A673 (cell line): ENCODE measurements around the gene APOBEC3A. TPM values are rescaled to one million over a fixed set of nuclear protein-coding genes. Genes with fewer than 3 reads are reported as not detected.

Experiments
- BruUV-seq: library from RNA; stranded (reverse); fragments of 400-500 nt; replicated peaks from 2 replicates; lab custom pipeline; 2021; lab: Mats Ljungman, UMichigan
- CTCF ChIA-PET: fragments of 300-600 bp; sonication (Branson Sonifier 250); formaldehyde crosslinking; loops from one replicate; lab custom pipeline; 2022; ENCODE audit warnings: antibody characterized with exemption; lab: Charles Lee
- POLR2A ChIA-PET: fragments of 300-600 bp; sonication (Branson Sonifier 250); formaldehyde crosslinking; loops from one replicate; lab custom pipeline; 2022; ENCODE audit warnings: antibody characterized with exemption; ENCODE audit not compliant: low non-redundant PET; lab: Charles Lee
- DNase-seq: peaks from one replicate; pipeline ENCODE4 v3.0.0-alpha.2; 2015; ENCODE audit warnings: low spot score
- H3K27ac ChIP-seq: fragments of 200-600 bp; sonication (generic); 2 replicates; pipeline ENCODE4 v1.5.1; 2016; ENCODE audit warnings: mixed run types, low read depth, mild to moderate bottlenecking, mixed read lengths, antibody characterized with exemption, low read length; ENCODE audit not compliant: poor library complexity, severe bottlenecking
- H3K27me3 ChIP-seq: fragments of 200-600 bp; sonication (generic); replicated peaks from 2 replicates; pipeline ENCODE4 v1.6.1; 2017; ENCODE audit warnings: mixed run types, low read depth, mild to moderate bottlenecking, mixed read lengths, antibody characterized with exemption, low read length; ENCODE audit not compliant: insufficient read depth, poor library complexity
- H3K36me3 ChIP-seq: fragments of 200-600 bp; sonication (generic); 2 replicates; pipeline ENCODE4 v1.6.1; 2016; ENCODE audit warnings: mixed run types, mild to moderate bottlenecking, mixed read lengths, antibody characterized with exemption, low read length; ENCODE audit not compliant: insufficient read depth, poor library complexity, severe bottlenecking
- H3K4me1 ChIP-seq: fragments of 200-600 bp; sonication (generic); 2 replicates; pipeline ENCODE4 v1.6.1; 2017; ENCODE audit warnings: mixed run types, mild to moderate bottlenecking, mixed read lengths, antibody characterized with exemption, low read length; ENCODE audit not compliant: insufficient read depth, poor library complexity, severe bottlenecking
- H3K4me3 ChIP-seq: fragments of 200-600 bp; sonication (generic); 2 replicates; pipeline ENCODE4 v1.5.1; 2016; ENCODE audit warnings: low read depth, mixed run types, mild to moderate bottlenecking, mixed read lengths, low read length; ENCODE audit not compliant: poor library complexity, severe bottlenecking
- H3K9me3 ChIP-seq: fragments of 200-600 bp; sonication (generic); 2 replicates; pipeline ENCODE4 v1.6.1; 2016; ENCODE audit warnings: mixed run types, low read depth, mild to moderate bottlenecking, mixed read lengths, antibody characterized with exemption, low read length; ENCODE audit not compliant: poor library complexity, severe bottlenecking
- CTCF ChIP-seq: fragments of 300-800, 200-600 bp; sonication (generic); conservative IDR thresholded peaks from 2 replicates; pipeline ENCODE4 v1.5.1; 2017; ENCODE audit warnings: low read depth, mild to moderate bottlenecking, antibody characterized with exemption, low read length, moderate library complexity, mixed read lengths
- EZH2 ChIP-seq: fragments of 200-600 bp; sonication (generic); IDR thresholded peaks from 2 replicates; pipeline ENCODE4 v1.6.1; 2017; ENCODE audit warnings: borderline replicate concordance, low read depth, mild to moderate bottlenecking, mixed read lengths, antibody characterized with exemption, low read length; ENCODE audit not compliant: poor library complexity, severe bottlenecking
- intact Hi-C: fragments of 100-400 bp; cut with micrococcal nuclease; formaldehyde crosslinking; loops from one replicate; pipeline ENCODE4 v1.10.0; 2022; ENCODE audit not compliant: unreplicated experiment
- total RNA-seq: library from RNA; stranded (reverse); gene quantifications from 2 replicates; pipeline ENCODE4 v1.2.3, GENCODE V29; 2021

Gene APOBEC3A
- total RNA-seq, 1 experiment from 2014 or later: not detected

- TF ChIP-seq EZH2 (no peak), CTCF (no peak)
- H3K4me3 ChIP-seq: no peak overlapping the region
- ChIA-PET POLR2A (no interaction called here), CTCF (no interaction called here)
- DNase-seq: no peak
- H3K4me1 ChIP-seq: no peaks in the 10 kb centered on the region
- H3K27ac ChIP-seq: no peak overlapping the region
- H3K9me3 ChIP-seq: no peaks in the 10 kb centered on the region
- no TSS peak for BruUV-seq
- intact Hi-C loops: no loop called here
- no peaks in the 10 kb centered on the region for H3K27me3 ChIP-seq
- no peaks in the 10 kb centered on the region for H3K36me3 ChIP-seq
Observed at GRCh38 chr22:38964989-38965388, 7.6 kb downstream of the APOBEC3A start.

- ChIA-PET CTCF (no interaction called here), POLR2A (no interaction called here)
- Histone ChIP-seq H3K27me3 (no peaks in the 10 kb centered on the region), H3K4me3 (no peak overlapping the region), H3K9me3 (no peaks in the 10 kb centered on the region), H3K36me3 (no peaks in the 10 kb centered on the region), H3K4me1 (no peaks in the 10 kb centered on the region), H3K27ac (no peak overlapping the region)
- no peak for DNase-seq
- BruUV-seq: no TSS peak
- TF ChIP-seq CTCF (no peak), EZH2 (no peak)
- intact Hi-C loops: no loop called here
Observed at GRCh38 chr22:38965614-38966379, 8.4 kb downstream of the APOBEC3A start.

GRCh38 chr22:38966380-38966702, 8.9 kb downstream of the APOBEC3A start:
- Histone ChIP-seq H3K27me3 (no peaks in the 10 kb centered on the region), H3K36me3 (no peaks in the 10 kb centered on the region), H3K4me1 (no peaks in the 10 kb centered on the region), H3K4me3 (no peak overlapping the region), H3K27ac (no peak overlapping the region), H3K9me3 (no peaks in the 10 kb centered on the region)
- POLR2A ChIA-PET: no interaction called here
- DNase-seq: no peak
- intact Hi-C loops: no loop called here
- TF ChIP-seq CTCF: no peak
- no peak for TF ChIP-seq EZH2
- CTCF ChIA-PET: no interaction called here
- BruUV-seq: no TSS peak
